Measurements from ENCODE around the gene PROCA1. TPM values are rescaled to one million over a fixed set of nuclear protein-coding genes. Genes with fewer than 3 reads are reported as not detected.

Gene PROCA1, protein sequence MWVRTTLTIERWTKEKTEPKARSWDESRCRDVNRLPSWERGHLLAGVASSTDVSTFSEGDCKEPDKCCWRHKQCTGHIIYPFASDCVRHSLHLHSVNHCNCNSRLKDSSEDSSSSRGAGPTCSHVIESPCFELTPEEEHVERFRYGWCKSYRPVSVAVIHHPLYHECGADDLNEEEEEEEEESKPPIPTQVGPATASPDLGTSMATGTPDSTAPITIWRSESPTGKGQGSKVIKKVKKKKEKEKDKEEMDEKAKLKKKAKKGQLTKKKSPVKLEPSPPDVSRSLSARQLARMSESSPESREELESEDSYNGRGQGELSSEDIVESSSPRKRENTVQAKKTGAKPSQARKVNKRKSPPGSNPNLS
- total RNA-seq, result 0.99 TPM

DNA sequence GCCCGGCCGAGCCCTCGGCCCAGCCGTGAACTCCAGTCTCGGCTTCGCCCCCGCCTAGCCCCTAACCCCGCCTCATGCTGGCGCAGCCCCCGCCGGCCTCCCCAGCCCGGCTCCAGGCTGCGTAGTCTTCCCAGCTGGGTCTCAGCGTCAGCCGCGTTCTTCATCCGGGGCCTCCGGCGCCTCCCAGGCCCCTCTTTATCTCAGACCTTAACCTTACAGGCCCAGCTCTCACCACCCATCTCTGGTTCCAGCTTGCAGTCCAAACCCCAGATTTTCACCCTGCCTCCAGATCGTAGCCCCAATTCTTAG lies at the start of gene PROCA1:
Gene PROCA1, minus strand, starts transcription at position 166 of the 309 bp plus-strand sequence. CDS start 228 bp downstream, outside the sequence.
- DNase-seq, result peak; percentile 87

DNA sequence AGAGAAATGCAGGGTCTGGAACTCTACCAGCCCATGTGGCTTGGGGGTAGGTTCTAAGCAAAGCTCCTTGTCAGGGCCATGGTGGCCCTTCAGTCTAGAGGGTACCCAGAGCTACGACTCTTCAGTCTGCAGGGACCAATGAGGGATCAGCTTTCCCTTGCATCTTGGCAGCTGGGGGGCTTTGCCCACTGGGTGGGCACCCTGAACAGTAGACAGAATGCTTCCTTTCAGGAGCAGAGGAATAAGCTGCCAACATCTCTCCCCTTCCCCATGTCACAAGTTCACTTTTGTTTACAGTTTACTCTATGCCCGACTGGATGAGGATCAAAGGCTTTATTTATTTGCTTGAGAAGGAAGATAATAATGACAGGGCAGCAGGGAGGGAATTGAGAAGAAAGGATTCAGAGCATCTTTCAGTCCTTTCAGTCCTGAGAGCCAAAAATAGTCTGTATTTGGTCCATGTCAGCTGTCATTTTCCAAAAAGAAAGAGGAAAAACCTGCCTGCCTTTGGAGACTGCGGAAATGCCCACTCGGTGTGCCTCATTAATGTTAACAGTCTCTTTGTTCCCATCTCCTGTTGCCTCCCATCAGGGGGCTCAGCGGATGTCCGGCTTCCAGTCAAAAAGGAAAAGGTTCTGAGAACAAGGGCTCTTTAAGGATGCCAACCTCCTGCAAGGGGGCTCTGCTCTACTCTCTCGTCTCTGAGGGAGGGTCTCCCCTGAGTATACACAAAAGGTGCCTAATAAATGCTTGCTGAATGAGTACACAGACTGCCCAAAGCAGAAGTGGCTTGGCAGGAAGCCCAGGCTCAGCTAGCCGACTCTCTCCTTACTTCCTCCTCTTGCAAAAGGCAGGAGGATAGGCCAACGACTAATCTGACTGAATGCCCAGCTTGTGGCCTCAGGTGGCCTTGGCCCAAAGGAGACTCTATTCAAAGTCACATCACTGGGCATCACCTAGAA lies 49.2 kb upstream of the PROCA1 start:
- DNase-seq, result no peak

DNA sequence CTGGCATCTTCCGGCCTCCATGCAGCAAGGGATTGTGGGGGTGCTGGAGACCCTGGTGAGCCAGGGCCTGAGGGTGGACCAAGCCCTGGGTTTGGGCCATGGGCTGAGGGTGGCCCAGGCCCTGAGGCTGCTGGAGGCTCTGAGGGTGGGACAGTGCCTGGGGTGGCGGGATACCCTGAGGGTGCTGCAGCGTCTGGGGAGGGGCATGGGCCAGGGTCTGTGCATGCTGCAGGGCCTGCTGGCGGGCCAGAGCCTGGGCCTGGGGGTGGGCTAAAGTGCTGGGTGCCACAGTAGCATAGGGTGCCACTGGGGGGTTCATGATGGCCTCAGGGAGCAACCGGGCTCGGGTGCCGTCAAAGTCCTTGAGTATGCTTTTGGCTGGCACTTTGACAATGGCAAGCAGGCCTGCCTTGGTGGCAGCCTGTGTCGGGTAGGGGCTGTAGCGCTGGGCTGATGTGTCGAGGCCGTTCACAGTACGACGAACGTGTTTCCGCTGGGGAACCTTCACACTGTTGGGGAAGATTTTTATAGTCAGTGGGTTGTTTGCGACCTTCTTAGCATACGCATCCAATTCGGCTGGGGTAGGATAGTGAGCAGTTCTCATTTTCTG lies 47.7 kb upstream of the PROCA1 start:
- no peak for DNase-seq

DNA sequence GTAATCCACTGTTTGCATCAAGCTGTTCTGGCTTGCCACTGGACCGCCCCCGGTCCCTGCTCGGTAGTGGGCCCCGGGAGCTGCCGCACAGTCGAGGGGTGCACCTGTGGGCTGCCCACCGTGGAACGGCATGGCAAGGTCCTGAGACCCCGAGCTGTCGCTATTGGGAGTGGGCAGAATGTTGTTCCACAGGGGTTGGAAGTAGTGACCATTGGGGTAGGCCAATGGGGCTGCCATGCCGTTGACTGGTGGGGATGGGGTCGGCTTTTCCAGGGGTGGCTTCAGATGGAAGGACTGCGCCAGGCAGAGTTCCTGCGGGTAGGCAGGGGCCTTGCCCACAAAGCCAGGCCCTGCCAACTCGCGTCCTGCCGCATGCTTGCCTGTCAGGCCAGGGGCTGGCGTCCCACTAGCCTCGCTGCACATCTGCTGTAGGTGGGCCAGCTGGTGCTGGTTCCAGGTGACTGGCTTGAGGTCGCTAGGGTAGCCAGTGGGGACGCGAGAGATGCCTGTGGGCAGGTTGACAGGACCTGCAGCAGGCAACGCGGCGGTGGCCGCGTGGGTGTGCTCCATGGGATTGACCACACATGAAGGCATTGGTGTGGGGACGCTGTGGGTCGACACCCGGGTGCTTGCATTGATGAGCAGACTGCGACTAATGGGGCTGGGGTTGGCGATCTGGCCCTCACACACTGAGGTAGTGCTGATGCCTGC lies 46.9 kb upstream of the PROCA1 start:
- DNase-seq, result no peak

DNA sequence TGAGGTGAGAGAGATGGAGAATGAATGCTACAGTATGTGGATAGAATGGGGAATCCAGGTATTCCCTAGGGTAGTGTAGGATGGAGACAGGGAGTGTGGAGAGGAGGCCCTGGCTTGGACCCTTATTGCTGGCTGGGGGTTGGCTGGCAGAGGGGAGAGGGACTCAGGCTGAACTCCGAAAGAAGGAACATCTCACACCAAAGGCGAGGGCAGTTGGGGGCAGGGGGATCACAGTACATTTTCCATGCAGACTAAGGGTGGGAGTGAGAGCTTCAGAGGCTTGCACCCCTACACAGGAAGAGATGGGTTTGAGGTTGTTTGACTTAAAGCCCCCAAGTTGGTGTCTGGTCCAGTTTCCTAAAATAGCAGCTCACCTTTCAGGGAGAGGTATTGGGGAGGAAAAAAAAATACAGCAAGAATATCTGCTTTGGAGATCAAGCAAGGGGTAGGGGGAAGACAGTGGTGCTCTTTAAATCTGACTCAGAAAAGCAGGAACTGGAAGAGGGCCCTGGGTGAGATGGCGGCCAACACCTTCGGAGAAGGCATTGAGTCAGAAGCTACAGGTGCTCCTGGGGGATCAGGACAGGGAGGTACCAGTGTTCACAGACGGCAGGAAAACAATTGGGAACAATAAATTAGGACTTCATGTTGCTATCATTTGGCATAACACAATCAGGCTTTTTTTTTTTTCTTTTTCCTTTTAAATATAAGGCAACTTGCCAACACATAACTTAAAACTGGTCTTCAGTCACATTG lies 44.5 kb upstream of the PROCA1 start:
- DNase-seq, result no peak

DNA sequence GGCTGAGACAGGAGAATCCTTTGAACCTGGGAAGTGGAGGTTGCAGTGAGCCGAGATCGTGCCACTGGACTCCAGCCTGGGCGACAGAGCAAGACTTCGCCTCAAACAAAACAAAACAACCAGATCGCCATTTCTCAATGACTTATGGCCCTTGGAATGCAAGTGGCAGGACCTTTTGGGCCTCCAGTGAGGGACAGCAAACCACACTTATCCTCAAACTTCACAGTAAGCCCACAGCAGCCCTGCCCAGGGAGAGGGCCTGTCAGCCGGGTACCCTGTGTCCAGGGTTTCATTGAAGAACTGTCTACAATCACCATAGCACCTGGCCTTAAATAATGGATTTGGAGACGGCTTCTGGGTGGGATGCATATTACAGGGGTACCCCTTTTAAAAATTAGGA lies 43.8 kb upstream of the PROCA1 start:
- no peak for DNase-seq

DNA sequence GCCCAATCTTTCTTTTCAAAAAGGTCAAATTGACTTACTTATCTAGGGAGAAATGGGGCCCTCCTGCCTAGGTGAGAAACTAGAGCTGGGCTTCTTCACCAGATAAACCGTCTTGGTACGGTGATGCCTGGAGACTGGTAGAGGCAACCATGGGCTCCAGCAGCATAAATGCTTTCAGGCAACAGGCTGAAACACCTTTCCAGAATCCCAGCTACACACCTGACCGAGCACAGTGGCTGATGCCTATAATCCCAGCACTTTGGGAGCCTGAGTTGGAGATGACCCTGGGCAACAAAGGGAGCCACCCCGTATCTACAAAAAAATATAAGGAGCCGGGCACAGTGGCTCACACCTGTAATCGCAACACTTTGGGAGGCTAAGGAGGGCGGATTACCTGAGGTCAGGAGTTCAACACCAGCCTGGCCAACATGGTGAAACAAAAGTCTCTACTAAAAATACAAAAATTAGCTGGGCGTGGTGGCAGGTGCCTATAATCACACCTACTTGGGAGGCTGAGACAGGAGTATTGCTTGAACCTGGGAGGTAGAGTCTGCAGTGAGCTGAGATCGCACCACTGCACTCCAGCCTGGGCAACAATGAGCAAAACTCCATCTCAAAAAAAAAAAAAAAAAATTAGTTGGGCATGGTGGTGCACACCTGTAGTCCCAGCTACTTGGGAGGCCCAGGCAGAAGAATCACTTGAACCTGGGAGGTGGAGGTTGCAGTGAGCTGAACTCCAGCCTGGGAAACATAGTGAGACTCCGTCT lies 40.1 kb upstream of the PROCA1 start:
- no peak for DNase-seq

DNA sequence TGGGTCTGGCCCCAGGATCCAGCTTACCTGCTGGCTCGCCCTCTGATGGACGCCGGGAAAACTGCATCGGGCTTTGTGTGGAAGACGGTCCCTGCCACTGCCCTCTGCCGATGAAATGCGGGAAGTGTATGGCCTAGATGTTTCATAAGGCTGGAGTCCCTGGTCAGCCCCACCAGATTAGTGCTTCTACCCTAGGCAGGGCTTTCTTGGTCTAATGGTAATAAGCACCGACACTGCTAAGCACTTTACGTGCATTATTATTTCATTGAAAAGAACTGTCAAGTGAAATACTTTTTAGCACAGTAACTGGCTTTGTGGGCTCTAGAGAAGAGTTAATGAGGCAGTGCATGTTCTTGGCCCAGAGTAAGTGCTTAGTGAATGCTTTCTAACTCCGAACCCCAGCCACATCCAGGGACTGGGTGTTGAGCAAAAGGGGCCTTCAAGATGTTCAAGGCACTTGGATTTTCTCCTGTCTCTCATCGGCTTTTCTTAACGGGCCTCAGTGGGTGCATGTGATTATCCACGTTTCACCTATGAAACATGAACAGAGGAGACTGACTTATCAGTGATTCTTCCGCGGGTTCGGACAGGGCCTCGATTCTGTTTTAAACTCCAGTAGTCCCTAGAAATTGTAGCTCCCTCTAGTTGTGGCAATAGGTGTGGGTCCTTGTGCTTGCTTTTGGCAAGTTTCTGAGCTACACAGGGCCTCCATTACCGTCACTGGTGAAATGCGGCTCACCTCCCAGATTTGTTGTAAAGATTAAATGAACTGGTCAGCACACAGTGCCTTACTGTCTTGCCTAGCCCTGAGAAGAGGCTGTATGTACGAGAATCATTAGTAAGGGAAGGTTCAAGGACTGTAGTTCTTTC lies 38.7 kb upstream of the PROCA1 start:
- peak; percentile 90 for DNase-seq

DNA sequence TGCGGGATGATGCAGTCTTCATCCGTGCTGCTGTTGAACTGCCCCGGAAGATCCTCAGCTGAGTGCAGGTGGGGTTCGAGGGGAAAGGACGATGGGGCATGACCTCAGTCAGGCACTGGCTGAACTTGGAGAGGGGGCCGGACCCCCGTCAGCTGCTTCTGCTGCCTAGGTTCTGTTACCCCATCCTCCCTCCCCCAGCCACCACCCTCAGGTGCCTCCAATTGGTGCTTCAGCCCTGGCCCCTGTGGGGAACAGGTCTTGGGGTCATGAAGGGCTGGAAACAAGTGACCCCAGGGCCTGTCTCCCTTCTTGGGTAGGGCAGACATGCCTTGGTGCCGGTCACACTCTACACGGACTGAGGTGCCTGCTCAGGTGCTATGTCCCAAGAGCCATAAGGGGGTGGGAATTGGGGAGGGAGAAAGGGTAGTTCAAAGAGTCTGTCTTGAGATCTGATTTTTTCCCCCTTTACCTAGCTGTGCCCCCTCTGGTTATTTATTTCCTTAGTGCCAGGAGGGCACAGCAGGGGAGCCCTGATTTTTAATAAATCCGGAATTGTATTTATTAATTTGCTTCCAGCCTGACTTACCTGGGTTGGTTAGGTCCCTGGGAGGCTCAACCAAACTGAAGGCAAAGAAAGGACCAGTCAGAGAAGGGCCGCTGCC lies 38.0 kb upstream of the PROCA1 start:
- DNase-seq, result no peak

DNA sequence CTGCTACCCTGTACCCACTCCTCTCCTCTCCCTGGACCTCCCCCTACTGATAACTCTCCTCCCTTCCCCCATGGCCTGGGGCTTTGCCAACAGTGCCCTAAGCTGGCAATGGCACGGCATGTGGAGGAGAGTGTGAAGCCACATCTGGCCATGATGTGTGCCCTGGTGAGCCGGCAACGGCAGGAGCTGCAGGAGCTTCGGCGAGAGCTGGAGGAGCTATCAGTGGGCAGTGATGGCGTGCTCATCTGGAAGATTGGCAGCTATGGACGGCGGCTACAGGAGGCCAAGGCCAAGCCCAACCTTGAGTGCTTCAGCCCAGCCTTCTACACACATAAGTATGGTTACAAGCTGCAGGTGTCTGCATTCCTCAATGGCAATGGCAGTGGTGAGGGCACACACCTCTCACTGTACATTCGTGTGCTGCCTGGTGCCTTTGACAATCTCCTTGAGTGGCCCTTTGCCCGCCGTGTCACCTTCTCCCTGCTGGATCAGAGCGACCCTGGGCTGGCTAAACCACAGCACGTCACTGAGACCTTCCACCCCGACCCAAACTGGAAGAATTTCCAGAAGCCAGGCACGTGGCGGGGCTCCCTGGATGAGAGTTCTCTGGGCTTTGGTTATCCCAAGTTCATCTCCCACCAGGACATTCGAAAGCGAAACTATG lies 37.3 kb upstream of the PROCA1 start:
- no peak for DNase-seq

DNA sequence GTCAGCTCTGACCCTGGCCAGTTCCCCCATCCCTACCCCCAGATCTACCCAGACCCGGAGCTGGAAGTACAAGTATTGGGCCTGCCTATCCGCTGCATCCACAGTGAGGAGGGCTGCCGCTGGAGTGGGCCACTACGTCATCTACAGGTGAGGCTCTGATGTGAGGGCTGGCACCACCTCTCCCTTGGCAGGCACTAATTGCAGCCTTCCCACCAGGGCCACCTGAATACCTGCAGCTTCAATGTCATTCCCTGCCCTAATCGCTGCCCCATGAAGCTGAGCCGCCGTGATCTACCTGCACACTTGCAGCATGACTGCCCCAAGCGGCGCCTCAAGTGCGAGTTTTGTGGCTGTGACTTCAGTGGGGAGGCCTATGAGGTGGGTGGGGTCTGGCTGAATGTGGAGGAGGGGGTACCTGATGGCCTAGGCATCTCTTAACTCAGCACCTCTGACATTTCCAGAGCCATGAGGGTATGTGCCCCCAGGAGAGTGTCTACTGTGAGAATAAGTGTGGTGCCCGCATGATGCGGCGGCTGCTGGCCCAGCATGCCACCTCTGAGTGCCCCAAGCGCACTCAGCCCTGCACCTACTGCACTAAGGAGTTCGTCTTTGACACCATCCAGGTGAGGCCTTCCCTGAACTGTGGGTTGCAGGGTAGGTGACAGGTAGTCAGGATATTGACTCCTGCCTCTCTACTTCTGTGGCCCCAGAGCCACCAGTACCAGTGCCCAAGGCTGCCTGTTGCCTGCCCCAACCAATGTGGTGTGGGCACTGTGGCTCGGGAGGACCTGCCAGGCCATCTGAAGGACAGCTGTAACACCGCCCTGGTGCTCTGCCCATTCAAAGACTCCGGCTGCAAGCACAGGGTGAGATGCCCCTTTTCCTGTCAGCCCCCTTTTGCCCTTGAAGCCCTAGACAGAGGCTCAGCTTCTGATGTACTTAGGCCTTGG lies 36.4 kb upstream of the PROCA1 start:
- no peak for DNase-seq

DNA sequence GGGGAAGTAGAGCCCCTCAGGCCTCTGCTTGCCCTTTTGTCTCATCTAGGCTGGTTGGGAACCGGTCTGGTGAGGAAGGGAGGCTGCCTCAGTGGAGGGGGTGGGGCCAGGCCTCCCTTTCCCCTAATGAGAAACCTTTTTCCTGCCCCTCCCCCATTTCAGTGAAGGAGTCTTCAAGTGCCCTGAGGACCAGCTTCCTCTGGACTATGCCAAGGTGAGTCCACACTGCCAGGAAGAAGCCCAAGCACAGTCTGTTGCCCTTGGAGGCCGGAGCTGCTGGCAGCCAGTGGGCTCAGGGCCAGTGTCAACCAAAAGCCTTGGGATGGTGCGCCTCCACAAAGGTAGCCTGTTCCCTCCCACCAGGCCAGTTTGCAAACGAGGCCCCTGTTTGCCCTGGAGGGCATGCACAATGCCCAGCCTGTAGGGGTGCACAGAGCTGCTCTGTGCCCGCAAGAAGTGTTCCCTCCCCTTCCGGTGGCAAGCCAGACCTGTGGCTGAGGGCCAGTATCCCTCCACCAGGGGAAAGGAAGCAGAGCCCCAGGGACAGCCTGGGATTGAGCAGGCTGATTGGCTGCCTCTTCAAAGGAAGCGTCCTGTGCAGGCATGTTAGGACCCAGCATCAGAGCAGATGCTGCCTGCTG lies 35.5 kb upstream of the PROCA1 start:
- DNase-seq, result no peak

DNA sequence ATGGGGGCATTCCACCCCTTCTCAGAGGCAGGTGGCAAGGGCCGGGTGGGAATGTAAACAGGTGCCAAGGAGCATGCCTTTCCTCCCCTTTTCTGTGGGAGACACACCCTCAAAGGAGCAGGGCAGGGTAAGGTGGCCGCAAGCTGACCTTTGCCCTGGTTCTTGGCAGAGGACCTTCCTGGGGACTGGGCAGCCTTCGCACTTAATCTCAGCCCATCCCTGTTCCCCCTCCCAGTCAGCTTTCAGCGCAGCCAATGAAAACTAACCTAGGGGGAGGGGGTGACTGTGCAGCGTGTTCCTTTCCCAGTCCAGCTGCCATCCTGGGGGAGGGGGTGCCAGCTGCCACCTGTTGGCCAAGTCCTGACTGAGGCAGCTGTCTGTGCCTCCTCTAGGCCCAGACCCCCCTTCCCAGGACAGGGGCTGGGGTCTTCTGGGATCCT lies 34.9 kb upstream of the PROCA1 start:
- no peak for DNase-seq

DNA sequence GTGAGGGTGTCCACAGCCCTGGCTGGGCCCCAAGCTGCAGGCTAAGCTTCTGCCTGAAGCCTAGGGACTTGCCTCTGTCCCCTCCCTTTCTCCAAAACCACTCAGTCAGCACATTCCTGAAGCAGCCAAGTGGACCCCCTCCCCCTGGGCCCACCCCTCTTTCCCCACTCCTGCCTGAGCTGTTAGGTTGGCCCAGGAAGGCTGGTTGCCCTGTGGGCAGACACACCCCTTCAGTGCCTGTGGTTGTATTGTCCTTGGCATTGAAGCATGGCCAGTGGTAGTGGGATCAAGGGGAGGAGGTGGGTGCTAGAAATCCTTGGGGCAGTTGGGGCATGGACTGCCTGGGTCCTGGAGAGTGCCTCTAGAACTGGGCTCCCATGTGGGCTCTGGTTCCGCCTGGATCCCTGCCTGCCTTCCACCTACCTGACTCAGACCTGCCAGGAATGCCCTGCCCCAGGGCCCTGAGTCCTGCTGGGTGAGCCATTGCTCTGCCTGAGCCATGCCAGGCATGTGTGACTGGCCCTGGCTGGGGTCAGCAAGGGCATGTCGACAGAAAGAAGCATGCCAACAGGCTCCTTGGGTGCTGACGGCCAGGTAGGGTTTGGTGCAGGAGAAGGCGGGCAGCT lies 34.2 kb upstream of the PROCA1 start:
- no peak for DNase-seq

DNA sequence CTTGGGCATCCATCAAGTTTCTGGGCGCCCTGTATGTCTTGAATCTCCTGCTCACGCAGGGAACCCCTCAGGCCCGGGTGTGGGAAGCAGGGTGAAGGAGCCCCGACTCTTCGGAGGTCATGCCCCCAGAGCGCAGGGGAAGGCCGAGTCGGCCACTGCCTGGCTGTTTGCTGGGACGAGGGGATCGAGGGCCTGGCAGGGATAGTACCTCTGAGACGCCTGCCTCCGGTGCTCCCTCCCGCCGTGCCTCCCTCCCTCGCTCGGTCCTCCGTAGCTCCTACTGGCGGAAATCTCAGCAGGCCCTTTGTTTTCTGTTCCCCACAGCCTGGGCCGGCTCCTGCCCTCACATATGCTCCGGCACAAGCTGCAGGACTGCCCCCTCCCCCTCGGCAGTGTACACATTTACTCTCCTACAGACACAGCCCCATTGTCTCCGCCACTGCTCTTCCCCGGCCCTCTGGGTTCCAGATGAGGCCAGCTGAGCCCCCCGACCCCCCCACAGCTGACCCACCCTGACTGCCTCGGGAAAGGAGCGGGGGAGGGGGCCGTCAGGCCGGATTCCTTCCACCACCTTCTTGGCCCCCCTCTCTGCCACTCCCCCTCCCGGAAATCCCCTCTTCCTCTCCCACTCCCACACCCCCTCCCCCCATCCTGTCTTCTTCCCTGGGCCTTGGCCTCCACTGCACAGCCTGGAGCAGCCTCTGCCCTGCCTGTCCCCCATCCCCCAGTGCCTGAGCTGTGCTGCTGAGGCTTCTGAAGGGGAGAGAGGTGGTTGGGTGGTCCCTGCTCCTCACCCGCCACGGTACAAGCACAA lies 33.5 kb upstream of the PROCA1 start:
- DNase-seq, result peak; percentile 78

Data from skin of body (tissue), 2 donors.